GM12878 (cell line): ENCODE results near the gene TCP11. TPM values are rescaled to one million over a fixed set of nuclear protein-coding genes. Genes with fewer than 3 reads are reported as not detected.

ENCODE experiments used
- ATAC-seq: fragments of 200-7000 bp; cut with Tn5 transposase; 3 replicates; pipeline ENCODE4 v1.9.1; 2020; ENCODE audit warnings: mild to moderate bottlenecking, moderate library complexity
- BruUV-seq: library from RNA; stranded (reverse); fragments of 400-500 nt; replicated peaks from 2 replicates; lab custom pipeline; 2021; lab: Mats Ljungman, UMichigan
- CTCF ChIA-PET: fragments of 300-600 bp; sonication (Branson Sonifier 250); formaldehyde crosslinking; extraction: SDS; loops from one replicate; lab custom pipeline; 2021; ENCODE audit warnings: inconsistent platforms; lab: Yijun Ruan, JAX
- POLR2A ChIA-PET: fragments of 350-600 bp; formaldehyde crosslinking; extraction: SDS; loops from one replicate; lab custom pipeline; 2021; ENCODE audit warnings: inconsistent platforms; lab: Charles Lee
- RAD21 ChIA-PET: fragments of 300-600 bp; sonication (Branson Sonifier 250); formaldehyde crosslinking; loops from one replicate; lab custom pipeline; 2023; ENCODE audit warnings: antibody characterized with exemption; ENCODE audit not compliant: unreplicated experiment; lab: Charles Lee
- SMC1A ChIA-PET: fragments of 300-600 bp; sonication (Branson Sonifier 250); formaldehyde crosslinking; loops from one replicate; lab custom pipeline; 2023; ENCODE audit not compliant: unreplicated experiment, uncharacterized antibody; lab: Charles Lee
- DNase-seq: peaks from one replicate; pipeline ENCODE4 v3.0.0-alpha.2; 2011; ENCODE audit warnings: low read depth, low spot score
- FAIRE-seq: peaks from 3 replicates; lab custom pipeline; 2011; peaks lifted over from hg19 to GRCh38; lab: Jason Lieb, UNC
- H2AFZ ChIP-seq: 2 replicates; pipeline ENCODE4 v1.6.0; 2011; ENCODE audit warnings: low read depth, low read length, control low read depth; ENCODE audit not compliant: control insufficient read depth
- H3K27ac ChIP-seq: 2 replicates; pipeline ENCODE4 v1.5.1; 2011; ENCODE audit warnings: control low read depth; ENCODE audit not compliant: control insufficient read depth, insufficient read depth
- H3K27me3 ChIP-seq, 2 experiments: replicated peaks in 1 of 2; 2 replicates each; pipeline versions ENCODE4 v1.6.0 to v1.6.1; 2011; ENCODE audit warnings: low read length in 1 of 2; ENCODE audit not compliant: control insufficient read depth in 2 of 2, insufficient read depth in 2 of 2
- H3K36me3 ChIP-seq, 2 experiments: 2 replicates each; pipeline ENCODE4 v1.5.1; 2011; ENCODE audit warnings: low read length in 1 of 2; ENCODE audit not compliant: control insufficient read depth in 2 of 2, insufficient read depth in 2 of 2
- H3K4me1 ChIP-seq: 2 replicates; pipeline ENCODE4 v1.6.1; 2011; ENCODE audit warnings: mild to moderate bottlenecking, low read length, moderate library complexity, mixed read lengths; ENCODE audit not compliant: control insufficient read depth, insufficient read depth
- H3K4me2 ChIP-seq: 2 replicates; pipeline ENCODE4 v1.6.0; 2011; ENCODE audit warnings: control low read depth; ENCODE audit not compliant: control insufficient read depth, insufficient read depth
- H3K4me3 ChIP-seq: fragments of 200-600 bp; sonication (generic); 2 replicates; pipeline ENCODE4 v1.5.1; 2016
- H3K79me2 ChIP-seq: 2 replicates; pipeline ENCODE4 v1.6.0; 2011; ENCODE audit warnings: low read length; ENCODE audit not compliant: control insufficient read depth, insufficient read depth
- H3K9ac ChIP-seq: 2 replicates; pipeline ENCODE4 v1.8.0; 2011; ENCODE audit warnings: low read length, control low read depth, mixed read lengths; ENCODE audit not compliant: control insufficient read depth, insufficient read depth
- H3K9me3 ChIP-seq: replicated peaks from 3 replicates; pipeline ENCODE4 v1.5.1; 2011; ENCODE audit warnings: mild to moderate bottlenecking, low read length; ENCODE audit not compliant: control insufficient read depth, insufficient read depth
- H4K20me1 ChIP-seq: 2 replicates; pipeline ENCODE4 v1.6.0; 2011; ENCODE audit not compliant: control insufficient read depth, insufficient read depth
- CBFB ChIP-seq: IDR thresholded peaks from 2 replicates; pipeline ENCODE4 v1.6.1; 2016; ENCODE audit warnings: antibody characterized with exemption, low read depth
- LARP7 ChIP-seq: fragments of 450-650 bp; IDR thresholded peaks from 2 replicates; pipeline ENCODE4 v1.6.1; 2017; ENCODE audit warnings: mild to moderate bottlenecking
- MEF2B ChIP-seq: fragments of 450-650 bp; IDR thresholded peaks from 2 replicates; pipeline ENCODE4 v1.6.1; 2018; ENCODE audit warnings: mild to moderate bottlenecking, moderate library complexity; ENCODE audit not compliant: partially characterized antibody, poor library complexity, severe bottlenecking
- MTA3 ChIP-seq: IDR thresholded peaks from 2 replicates; pipeline ENCODE4 v1.6.1; 2012; ENCODE audit warnings: low read length, inconsistent platforms, borderline replicate concordance
- NR2F1 ChIP-seq: fragments of 450-650 bp; conservative IDR thresholded peaks from 2 replicates; pipeline ENCODE4 v1.6.1; 2017; ENCODE audit warnings: mild to moderate bottlenecking
- PBX3 ChIP-seq: IDR thresholded peaks from 2 replicates; pipeline ENCODE4 v1.6.1; 2011; ENCODE audit warnings: mild to moderate bottlenecking, low read depth, low read length, moderate library complexity; ENCODE audit not compliant: insufficient replicate concordance
- TARDBP ChIP-seq: IDR thresholded peaks from 2 replicates; pipeline ENCODE4 v1.6.1; 2016; ENCODE audit warnings: borderline replicate concordance
- ZNF217 ChIP-seq: fragments of 450-650 bp; IDR thresholded peaks from 2 replicates; pipeline ENCODE4 v1.6.1; 2017; ENCODE audit warnings: antibody characterized with exemption, mild to moderate bottlenecking
- WGBS: methylation state at CpG from one replicate; pipeline ENCODE4 v1.1.6; 2016; ENCODE audit warnings: low lambda C conversion rate; ENCODE audit not compliant: insufficient replicate concordance, insufficient coverage; ENCODE audit errors: missing lambda C conversion rate; 5-methylcytosine and 5-hydroxymethylcytosine counted together
- in situ Hi-C: fragments of 300-500 bp; cut with MboI; formaldehyde crosslinking; loops from 9 replicates; pipeline ENCODE4 v1.14.3; 2018; ENCODE audit warnings: mixed read lengths
- intact Hi-C: fragments of 100-400 bp; cut with micrococcal nuclease; formaldehyde crosslinking; loops from one replicate; pipeline ENCODE4 v1.14.2; 2022; ENCODE audit not compliant: unreplicated experiment
- polyA plus RNA-seq, 11 experiments: library from polyadenylated mRNA; depleted of rRNA in 4 of 11; unstranded in 6 of 11; stranded (reverse) in 5 of 11; fragments of >200 nt; fragmentation: Nextera tagmentation in 4 of 11; fragmentation: Illumina TruSeq in 1 of 11; extraction: Ambion mirVana in 4 of 11; extraction: Trizol in 1 of 11; gene quantifications; 1 replicate in 1 of 11; 2 replicates in 10 of 11; pipeline versions ENCODE4 v1.2.1 to v1.2.3, GENCODE V29; 2011 to 2016; ENCODE audit warnings: inconsistent platforms in 2 of 11, missing spikeins in 2 of 11, low read depth in 1 of 11
- total RNA-seq, 4 experiments: library from RNA; depleted of rRNA in 3 of 4; stranded (reverse); fragments of >200 nt in 3 of 4; fragmentation: Illumina TruSeq in 1 of 4; extraction: Trizol in 1 of 4; gene quantifications; 2 replicates each; pipeline versions ENCODE4 v1.2.1 to v1.2.3, GENCODE V29; 2013 to 2021

TCP11 gene
- total and polyA plus RNA-seq, 10 of the 15 experiments (the other 5 are each of a cell fraction or from before 2014, with no cell fraction given): not detected

GRCh38 chr6:35188886-35189285, 47.7 kb upstream of the TCP11 start:
- RAD21 ChIA-PET: interaction anchor here (1.5 kb wide), 1 partner anchor 49 kb away, joined by 4 read pairs; no protein-coding TSS in a partner anchor
- H3K9ac ChIP-seq: no peak overlapping the region
- CTCF ChIA-PET: interaction anchor here (4.8 kb wide), 1 partner anchor 16 kb away, joined by 21 read pairs; no protein-coding TSS in a partner anchor
- no peak for FAIRE-seq
- no peak overlapping the region for H3K4me3 ChIP-seq
- in situ Hi-C loops: no loop called here
- TF ChIP-seq TARDBP (no peak), MEF2B (no peak), PBX3 (no peak), NR2F1 (no peak), MTA3 (no peak), ZNF217 (no peak), LARP7 (no peak), CBFB (no peak)
- no peak for DNase-seq
- no peak for ATAC-seq
- SMC1A ChIA-PET: no interaction called here
- no peaks in the 10 kb centered on the region for H3K79me2 ChIP-seq
- H3K9me3 ChIP-seq: no peaks in the 10 kb centered on the region
- H3K27me3 ChIP-seq: no peaks in the 10 kb centered on the region
- no TSS peak for BruUV-seq
- POLR2A ChIA-PET: no interaction called here
- H3K4me2 ChIP-seq: no peak overlapping the region
- no peaks in the 10 kb centered on the region for H4K20me1 ChIP-seq
- intact Hi-C loops: no loop called here
- no peak overlapping the region for H2AFZ ChIP-seq
- no peak overlapping the region for H3K27ac ChIP-seq
- H3K36me3 ChIP-seq: no peaks in the 10 kb centered on the region
- 20% methylated on average over 3 of the region's 3 CpGs for WGBS
- H3K4me1 ChIP-seq: no peaks in the 10 kb centered on the region
